NCI-H1105 (cell line): ENCODE data around the gene HOXA7.

Source experiments
- DNase-seq: peaks from one replicate; lab custom pipeline; 2025; lab: John Stamatoyannopoulos, UW

HOXA7 gene

DNA sequence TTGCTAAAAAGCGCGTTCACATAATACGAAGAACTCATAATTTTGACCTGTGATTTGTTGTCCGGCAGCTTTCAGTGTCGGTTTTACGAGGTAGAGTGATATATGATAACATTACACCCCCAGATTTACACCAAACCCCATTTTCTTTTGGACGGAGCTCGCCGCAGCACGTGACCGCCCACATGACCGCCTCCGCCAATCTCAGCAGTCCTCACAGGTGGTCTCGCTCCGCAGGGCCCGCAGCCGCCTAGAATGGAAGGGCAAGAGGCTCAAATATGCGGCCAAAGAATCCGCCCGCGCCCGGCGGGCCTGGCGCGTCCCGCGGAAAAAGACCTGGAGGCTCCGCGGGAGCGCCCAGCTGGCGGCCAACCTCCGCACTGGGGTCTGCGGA lies at the start of gene HOXA7:
Gene HOXA7 (minus strand): TSS at position 168 of the 391 bp plus-strand sequence. CDS start 130 bp downstream, at position 38.
- no peak for DNase-seq

DNA sequence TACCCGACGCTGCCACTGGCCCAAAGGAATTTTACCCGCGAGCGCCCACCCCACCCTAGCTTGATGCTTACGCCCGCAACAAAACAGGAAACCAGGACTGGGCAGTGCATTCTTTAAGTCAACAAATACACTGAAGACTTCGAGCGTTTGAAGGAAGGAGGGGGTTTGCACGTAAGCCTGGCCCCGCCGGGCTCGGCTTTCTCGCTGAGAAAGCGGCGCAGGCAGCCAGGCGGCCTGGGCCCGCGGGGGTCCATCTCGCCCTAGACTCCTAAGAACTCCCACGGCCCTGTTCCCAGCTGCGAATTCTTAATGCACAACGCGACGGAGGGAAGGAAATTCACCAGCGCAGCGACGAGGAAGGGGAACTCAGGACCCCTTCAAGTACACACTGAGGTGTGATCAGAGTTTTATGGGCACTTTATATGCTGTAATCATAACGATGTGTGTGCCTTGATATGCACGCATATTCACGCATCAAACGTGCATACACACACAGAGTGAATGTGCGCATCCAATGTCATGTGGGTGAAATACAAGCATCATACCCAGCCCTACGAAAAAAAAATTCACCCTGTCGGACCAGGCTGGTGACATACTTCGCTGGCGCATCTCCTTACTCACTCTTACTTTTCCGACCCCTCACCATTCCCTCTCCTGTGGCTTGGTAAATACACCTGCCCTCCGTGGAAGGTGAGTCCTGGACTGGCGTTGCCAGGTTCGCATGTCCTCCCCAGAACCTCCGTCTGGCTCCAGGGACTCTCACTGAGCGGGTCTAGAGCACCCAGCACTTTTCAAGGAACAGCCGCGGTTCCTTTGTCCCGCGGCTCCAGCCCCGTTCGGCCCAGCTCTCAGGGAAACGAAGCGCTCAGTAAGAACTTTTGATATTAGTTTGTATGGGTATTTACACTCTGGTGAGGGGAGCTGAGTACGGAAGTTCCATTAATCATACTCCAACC lies 49.1 kb upstream of the HOXA7 start:
- DNase-seq: no peak

GRCh38 chr7:27204851-27205322 lies 48.4 kb upstream of the HOXA7 start:
- no peak for DNase-seq

GRCh38 chr7:27203964-27204594 lies 47.6 kb upstream of the HOXA7 start:
- no peak for DNase-seq

DNA sequence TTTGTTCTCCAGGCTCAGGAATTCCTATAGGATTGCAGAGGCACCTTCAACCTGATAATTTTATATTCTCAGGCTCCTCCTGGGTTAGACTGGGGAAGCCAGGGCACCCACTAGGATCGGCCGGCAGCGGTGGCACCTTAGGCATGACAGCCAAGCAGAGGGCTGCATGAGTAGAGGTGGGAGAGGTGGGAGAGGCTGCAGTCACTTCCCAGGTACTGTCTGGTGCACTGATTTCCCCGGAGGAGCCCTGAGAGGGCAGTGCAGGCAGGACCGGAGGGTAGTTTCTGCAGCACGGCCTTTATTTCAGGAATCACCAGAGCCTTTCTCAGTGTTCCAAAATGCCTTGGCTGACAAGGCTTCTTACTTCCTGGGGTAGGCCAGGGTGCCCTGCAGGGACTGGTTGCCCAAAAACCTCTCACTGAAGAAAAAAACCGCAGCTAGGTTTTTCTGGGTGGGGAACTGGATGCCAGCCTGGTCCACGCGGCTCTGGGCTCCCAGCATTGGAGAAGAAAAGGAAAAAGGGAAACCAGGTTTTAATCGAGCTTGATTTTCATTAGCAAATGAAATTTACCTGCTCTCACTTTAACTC lies 47.0 kb upstream of the HOXA7 start:
- no peak for DNase-seq

DNA sequence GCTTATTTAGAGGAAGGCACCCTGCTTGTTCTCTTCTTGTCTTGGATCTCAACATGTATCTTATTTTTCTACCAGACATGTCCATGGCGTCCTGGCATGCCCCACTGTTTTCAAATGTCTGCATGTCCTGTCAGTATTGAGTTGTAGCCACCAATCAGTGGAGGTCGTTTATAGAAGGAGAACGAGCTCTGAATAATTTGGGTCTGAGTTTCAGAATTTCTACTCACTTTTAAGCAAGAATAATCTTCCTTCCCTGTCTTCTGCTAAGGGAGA lies 46.3 kb upstream of the HOXA7 start:
- DNase-seq: no peak

DNA sequence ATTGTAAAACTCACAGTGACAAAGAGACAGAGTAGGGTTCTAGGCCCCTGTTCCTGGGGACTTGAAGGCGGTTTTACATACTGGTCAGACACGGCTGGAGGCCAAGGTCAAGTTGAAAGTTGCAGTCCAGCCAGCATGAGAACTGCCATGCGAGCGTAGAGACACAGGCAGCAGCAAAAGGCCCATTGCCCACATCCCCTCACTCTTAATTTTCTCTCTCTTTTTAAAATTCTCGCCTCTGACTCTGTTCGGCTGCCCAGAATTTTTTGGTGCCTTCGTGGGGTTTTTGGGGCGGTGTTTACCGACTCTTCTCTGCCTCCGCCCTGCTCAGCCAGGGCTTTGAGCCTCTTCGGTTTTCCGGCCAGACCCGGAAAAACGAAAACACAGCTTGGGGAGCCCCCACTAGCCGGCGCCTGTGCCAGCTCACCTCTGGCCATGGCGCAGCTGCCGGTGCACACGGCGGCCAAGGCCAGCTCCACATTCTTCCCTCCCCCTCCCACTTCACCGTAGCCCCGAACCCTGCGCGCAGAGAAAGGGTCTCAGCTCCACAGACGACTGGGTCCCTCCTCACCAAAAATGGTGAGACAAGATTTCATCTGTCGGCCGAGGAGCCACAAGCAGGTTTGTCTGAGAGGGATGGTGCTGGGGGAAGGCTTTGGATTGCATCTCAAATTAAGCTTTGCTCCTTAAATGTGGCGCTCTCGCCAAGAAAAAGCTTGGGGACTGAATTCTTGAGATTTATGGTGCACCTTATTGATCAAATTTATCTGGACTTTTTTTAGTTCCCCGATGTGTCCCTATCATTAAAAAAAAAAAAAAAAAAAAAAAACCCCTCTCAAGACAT lies 45.8 kb upstream of the HOXA7 start:
- no peak for DNase-seq

GRCh38 chr7:27201580-27202017 lies 45.1 kb upstream of the HOXA7 start:
- no peak for DNase-seq

DNA sequence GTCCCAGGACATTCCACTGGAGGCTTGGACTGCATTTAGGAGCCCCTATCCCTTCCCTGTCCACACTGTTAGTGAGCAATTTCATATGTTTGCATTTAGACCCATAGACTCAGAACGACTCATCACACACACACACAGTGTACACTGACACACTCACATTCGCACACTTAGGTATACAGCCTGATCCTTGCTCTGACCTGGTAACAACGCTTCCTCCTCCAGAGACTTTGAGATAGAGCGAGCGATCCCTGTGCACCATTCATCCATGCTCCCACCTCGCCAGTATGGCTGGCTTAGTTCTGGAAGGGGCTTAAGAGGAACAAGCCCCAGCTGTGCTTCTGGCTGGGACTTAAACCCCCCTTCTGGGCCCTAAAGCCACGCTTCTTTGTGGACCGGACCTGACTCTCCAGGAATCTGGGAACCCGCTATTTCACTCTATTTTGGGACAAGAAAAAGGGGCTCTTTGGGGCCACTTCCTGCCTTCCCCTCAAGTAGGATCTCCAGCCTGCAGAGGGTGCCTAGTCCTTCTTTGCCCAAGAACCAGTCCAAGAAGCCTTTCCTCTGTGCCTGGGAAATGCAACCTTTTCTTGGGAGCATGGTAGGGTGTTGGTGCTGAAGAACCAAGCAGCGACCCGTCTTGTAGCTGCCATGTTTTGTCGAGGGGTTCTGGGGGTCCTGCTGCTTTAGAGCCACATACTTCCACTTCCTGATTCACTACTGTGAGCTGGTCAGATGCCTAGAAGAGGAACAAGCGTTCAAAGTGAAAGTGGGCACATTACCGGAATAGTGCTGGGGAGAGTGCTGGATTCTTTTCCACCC lies 44.5 kb upstream of the HOXA7 start:
- no peak for DNase-seq

DNA sequence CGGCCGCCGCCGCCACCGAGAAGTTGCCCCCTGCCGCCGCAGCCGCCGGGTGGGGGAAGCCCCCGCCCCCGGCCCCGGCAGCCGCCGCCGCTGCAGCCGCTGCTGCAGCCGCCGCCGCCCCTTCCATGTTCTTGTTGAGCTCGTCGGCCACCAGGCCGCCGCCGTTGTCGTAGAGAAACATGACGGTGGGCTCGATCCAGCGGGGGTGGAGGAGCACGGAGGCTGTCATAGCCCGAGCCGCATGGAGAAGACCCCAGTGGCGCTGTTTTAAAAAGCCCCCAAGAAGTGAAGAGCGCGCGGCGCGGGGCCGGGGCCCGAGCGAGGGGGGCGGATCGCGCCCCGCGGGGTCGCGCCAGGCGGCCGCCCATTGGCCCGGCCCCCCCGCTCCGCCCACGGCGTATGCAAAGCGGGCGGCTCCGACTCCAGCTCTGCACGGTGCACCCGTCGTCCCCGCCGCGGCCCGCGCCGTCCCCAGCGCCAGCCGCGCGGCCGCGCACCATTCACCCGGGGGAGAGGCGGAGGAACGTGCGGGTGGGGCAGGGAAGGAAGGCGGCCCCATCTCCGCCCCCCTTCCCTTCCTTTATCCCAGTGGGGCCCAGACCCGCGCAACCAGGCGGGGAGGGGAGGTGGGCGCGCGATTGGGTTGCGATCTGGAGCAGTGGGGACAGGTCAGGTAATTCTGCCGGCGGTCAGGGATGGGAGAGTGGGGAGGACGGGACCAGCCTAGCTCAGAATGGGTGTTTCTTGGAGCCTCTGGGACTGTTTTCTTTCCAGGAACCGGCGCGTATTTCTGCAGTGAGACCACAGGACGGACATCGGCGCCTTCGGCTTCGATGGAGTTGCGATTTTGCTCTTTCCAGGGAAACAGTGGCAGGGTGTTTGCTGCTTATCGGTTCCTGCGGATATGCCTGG lies 43.6 kb upstream of the HOXA7 start, which contains the start of gene HOXA13:
Gene HOXA13 (minus strand): TSS at position 243 of the 912 bp plus-strand sequence. CDS start 14 bp downstream, at position 229.
- DNase-seq: peak; percentile 76

DNA sequence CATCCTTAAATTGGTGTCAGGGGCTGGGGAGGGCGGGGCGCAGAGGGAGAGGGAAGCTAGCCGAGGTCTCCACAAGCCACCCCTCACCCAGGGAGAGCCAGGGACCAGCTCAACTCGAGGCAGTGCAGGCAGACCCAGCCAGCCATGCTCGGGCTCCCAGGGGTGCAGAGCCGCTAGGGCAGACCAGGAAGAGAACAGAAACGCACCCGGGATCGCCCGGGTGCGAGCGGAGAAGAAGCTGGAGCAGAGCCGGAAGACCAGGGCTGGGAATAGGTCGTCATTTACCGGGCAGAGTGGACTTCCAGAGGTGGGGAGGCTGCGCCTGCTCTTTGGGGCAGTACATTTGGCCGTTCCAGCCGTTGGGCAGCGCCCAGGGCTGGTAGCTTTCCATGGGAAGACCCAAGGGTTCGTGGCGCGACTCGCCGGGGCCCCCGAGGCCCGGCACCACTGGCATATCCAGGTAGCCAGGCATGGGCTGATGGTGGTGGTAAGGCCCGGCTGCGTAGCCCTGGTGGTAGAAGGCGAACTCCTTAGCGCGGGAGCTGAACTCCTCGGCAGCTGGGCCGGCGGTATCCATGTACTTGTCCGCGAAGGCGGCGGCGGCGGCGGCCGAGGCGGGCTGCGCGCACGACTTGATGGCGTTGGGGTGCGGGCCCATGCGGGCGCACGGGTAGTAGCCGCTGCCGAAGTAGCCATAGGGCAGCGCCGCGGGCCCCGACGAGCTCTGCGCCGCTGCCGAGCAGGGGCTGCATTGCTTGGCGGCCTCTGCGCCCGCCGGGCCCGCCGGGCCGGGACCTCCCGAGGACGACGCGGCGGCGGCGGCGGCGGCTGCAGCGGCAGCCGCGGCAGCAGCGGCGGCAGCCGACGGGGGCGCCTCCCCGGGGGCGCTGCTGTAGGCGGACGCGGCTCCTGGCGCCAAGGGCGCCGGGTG lies 42.7 kb upstream of the HOXA7 start:
- peak; percentile 45 for DNase-seq

DNA sequence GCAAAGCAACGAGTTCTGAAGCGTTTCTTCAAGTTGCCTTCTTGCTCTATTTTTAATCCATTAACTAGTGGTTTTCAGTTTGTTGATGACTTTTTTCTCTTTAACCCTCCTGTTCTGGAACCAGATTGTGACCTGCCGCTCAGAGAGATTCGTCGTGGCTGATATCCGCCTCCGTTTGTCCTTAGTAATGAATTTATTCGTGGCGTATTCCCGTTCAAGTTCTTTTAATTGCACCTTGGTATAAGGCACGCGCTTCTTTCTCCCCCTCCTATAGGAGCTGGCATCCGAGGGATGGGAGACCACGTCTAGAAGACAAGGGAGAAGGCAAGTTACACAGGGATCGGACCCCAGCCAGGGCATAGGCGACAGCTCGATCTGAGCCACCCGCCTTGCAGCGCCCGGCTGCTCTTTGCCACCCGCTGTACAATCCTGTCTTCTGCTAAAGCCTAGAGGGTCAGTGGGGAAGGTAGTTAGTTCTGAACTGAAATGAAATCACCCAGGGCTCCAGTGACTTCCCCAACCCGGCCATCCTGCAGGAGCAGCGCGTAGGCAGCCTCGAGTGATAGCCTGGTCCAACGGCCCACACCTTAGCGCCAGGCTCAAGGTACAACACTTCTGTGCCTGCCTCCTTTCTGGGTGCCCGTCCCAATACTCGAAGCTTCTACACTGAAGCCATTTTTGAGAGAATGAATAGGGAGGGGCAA lies 41.8 kb upstream of the HOXA7 start:
- no peak for DNase-seq

- DNase-seq: no peak
Measured at GRCh38 chr7:27197137-27198042, 40.9 kb upstream of the HOXA7 start.

DNA sequence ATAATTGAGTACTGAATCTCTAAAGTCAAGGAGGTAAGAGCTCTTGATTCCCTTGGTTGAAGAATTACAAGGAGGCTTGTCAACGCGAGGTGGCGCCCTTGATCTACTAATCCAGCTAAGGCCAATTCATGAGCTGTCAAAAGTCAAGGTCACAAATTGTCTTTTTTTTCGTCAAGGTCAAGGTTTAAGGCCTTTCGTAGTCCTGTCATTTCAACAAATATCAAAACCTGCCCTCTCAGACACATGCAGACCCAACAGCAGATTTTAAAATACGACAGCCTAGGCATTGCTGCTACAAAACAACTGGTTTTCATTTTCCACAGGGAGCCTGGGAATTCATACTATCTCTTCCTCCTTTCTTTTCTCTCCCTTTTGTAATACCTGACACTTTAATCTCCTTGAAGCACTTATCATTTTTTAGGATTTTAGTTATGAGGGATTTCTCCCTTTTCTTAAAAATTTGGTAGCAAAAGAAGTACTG lies 39.9 kb upstream of the HOXA7 start:
- DNase-seq: peak; percentile 76

DNA sequence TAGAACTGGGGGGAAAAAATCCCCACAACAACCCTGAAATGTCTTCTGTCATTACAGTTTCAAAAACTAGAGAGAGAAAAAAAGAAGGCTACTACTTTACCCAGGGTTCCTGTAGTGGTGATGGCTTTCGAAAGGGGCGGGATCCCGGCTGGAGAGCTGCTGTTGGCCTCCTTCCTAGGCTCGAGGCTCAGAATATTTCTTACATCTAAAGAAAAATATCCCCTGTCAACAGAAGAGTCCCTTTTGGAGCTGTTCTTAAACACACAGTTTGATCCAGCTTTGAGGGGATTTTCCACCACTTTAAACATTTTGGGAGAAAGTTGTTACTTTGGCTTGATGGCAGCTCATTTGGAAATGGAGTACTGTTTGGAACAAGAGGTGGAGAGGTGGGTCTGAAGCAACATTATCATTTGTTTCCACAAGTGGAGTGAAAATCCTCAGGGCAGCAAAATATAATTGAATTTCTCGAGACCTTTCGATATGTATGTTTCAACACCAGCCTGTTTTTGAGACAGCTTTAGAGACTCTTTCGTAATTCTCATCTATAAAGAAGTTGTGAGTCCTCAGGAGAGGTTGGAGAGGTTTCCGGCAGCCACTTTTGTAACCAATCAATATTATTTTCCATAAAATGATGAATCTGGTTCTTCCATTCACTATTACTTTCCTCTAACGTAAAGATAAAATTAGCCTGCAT lies 38.4 kb upstream of the HOXA7 start:
- DNase-seq: no peak

GRCh38 chr7:27194002-27194352 lies 37.5 kb upstream of the HOXA7 start:
- no peak for DNase-seq
